GM19239 (cell line): ENCODE results near the gene KHK.

ENCODE experiments used
- DNase-seq: peaks from one replicate; pipeline ENCODE4 v3.0.0; 2011; ENCODE audit warnings: low spot score; ENCODE audit not compliant: insufficient read length
- FAIRE-seq: peaks from 2 replicates; lab custom pipeline; 2011; peaks lifted over from hg19 to GRCh38; lab: Jason Lieb, UNC

The KHK gene

DNA sequence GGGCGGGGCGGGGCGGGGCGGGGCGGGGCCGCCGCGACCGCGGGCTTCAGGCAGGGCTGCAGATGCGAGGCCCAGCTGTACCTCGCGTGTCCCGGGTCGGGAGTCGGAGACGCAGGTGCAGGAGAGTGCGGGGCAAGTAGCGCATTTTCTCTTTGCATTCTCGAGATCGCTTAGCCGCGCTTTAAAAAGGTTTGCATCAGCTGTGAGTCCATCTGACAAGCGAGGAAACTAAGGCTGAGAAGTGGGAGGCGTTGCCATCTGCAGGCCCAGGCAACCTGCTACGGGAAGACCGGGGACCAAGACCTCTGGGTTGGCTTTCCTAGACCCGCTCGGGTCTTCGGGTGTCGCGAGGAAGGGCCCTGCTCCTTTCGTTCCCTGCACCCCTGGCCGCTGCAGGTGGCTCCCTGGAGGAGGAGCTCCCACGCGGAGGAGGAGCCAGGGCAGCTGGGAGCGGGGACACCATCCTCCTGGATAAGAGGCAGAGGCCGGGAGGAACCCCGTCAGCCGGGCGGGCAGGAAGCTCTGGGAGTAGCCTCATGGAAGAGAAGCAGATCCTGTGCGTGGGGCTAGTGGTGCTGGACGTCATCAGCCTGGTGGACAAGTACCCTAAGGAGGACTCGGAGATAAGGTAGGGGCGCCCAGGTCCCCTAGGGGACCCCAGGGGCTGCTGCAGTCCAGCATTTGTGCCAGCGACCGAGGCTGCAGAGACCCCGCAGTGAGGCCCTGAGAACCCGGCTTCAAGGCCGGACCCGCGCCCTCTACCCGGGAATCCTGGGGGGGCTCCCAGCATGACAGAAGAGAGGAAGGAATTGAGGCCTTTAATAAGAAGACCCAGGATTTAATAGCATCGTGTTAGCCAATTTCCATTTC is at the start of gene KHK:
Gene KHK (plus strand): TSS at position 49 of the 870 bp plus-strand sequence. CDS start 488 bp downstream, at position 537.
- DNase-seq (no peak), FAIRE-seq (peak; percentile 88)

GRCh38 chr2:27038012-27038411 is 48.6 kb upstream of the KHK start:
- no peak for FAIRE-seq
- no peak for DNase-seq

GRCh38 chr2:27038631-27039339 is 47.8 kb upstream of the KHK start:
- no peak for DNase-seq
- FAIRE-seq: no peak

GRCh38 chr2:27039426-27039825 is 47.1 kb upstream of the KHK start:
- FAIRE-seq (no peak), DNase-seq (no peak)

DNA sequence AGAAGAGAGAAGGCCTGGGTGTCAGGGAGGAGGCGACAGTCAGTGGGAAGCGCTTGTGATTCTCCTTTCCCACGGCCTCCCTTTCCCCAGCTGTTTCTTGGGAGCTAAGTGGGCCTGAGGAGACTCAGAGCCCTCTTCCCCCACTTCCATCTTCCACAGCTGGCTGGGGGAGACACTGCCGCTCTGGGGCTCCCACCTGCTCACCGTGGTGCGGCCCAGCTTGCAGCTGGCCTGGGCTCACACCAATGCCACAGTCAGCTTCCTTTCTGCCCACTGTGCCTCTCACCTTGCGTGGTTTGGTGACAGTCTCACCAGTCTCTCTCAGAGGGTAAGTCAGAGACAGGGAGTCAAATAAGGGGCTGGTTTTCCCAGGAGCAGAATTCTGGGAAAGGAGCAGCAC is 46.7 kb upstream of the KHK start:
- no peak for FAIRE-seq
- no peak for DNase-seq

DNA sequence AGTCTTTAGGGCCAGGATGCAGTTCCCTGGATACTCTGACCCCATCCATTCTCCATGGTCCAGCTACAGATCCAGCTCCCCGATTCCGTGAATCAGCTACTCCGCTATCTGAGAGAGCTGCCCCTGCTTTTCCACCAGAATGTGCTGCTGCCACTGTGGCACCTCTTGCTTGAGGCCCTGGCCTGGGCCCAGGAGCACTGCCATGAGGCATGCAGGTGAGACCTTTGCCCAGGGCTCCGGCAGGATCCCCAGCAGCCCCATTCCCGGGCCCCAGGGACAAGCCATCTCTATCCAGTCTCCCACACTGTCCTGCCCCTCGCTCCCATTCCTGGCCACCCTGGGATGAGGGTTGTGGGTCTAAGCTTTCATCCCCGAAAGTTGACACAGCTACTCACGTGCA is 46.3 kb upstream of the KHK start:
- FAIRE-seq: no peak
- DNase-seq: no peak

GRCh38 chr2:27041752-27042151 is 44.8 kb upstream of the KHK start:
- no peak for DNase-seq
- no peak for FAIRE-seq

DNA sequence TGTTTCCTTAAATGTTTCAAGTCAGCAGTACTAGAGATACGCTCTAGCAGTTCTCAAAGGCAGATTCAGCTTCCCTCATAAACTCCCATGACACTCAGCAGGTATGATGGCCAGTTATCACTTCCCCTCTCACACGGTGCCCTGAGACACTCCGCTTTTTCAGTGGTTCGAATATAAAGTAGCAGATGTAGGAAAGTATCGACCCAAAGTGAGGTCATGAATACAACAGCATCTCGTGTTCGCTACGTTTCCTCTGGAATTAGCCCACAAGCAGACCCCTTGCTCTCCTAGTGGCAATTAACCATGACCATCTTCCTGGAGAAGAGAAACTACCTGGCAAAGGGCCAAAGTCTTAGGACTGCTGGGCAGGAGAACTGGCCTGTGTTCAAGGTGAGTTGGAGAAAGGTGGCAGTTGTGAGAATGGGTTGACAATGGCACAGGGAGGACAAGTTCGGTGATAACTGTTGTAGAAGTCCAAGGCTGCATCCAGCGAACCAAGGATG is 44.4 kb upstream of the KHK start:
- FAIRE-seq: peak; percentile 86
- DNase-seq: no peak

DNA sequence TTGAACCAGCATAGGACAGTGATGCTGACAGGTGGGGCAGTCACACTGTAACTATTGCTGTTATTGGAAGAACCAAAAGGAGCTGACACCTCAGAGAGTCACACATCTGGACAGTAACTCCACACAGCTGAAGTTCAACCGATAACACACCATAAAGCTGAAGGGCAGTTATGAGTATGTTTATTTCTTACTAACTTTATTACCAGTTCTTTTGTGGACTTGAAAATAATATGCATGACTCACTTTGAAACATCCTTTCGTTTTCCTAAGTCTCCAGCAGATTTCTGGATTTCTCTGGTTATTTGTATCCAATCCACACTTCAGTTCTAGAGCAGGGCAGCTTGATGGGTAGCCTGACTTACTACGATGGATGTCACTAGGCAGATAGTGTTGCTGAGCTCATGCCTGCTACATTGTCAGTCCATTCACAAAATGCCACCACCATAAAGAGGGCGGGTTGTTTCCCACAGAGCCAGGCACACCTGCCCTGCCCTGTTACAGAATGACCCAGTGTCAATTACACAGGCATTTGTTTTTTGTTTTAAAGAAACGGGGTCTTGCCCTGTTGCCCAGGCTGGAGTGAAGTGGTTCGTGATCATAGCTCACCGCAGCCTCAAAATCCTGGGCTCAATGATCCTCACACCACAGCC is 43.5 kb upstream of the KHK start:
- FAIRE-seq (no peak), DNase-seq (no peak)

- peak; percentile 62 for DNase-seq
- FAIRE-seq: no peak
Observed at GRCh38 chr2:27049422-27050280, 36.9 kb upstream of the KHK start.

- no peak for FAIRE-seq
- DNase-seq: peak; percentile 80
Observed at GRCh38 chr2:27050281-27050995, 36.1 kb upstream of the KHK start.

DNA sequence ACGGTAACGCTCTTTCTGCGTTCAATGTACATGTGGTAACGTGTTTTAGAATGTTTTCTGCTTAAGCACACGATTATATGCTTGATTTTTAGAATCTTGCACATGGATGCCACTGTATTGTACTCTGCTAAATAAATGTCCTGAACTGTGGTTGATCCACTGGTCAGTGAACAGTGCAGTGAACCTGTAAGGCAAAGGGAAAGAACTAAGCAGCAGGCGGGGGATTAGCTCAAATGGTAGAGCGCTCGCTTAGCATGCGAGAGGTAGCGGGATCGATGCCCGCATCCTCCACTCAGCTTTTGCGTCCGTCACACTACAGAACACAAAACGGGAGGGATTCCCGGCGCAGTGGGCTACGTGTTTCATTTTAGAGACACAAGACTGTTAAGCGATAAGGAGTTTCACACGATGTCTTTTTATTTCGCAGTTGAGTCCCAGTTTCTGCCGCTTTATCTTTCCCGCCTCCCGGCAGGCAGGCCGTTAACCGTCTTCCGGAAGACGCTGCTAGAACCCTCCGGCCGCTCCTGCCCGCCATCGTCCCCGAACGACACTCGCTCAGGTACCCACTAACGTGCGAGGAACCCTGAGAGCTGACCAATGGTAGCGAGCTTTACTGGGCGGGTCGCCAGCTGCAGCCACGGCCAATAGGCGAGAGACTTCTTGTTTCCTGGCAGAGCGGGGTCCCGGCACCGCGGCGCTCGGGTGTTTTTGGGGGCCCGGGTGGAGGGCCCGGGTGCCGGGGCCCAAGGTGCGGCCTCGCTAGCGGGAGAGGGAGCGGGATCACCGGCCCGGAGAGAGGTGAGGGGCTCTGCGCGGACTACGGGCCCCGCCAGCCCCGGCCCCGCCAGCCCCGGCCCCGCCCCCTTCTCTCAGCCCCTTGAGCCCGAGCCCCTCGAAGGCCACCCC is 35.3 kb upstream of the KHK start, which contains the start of gene AGBL5:
Gene AGBL5 (plus strand): TSS at position 673 of the 906 bp plus-strand sequence. CDS start 1,291 bp downstream, outside the sequence.
- FAIRE-seq (peak; percentile 96), DNase-seq (peak; percentile 98)

GRCh38 chr2:27051902-27052645 is 34.5 kb upstream of the KHK start:
- FAIRE-seq (no peak), DNase-seq (no peak)

- no peak for DNase-seq
- no peak for FAIRE-seq
Observed at GRCh38 chr2:27053321-27053720, 33.3 kb upstream of the KHK start.

DNA sequence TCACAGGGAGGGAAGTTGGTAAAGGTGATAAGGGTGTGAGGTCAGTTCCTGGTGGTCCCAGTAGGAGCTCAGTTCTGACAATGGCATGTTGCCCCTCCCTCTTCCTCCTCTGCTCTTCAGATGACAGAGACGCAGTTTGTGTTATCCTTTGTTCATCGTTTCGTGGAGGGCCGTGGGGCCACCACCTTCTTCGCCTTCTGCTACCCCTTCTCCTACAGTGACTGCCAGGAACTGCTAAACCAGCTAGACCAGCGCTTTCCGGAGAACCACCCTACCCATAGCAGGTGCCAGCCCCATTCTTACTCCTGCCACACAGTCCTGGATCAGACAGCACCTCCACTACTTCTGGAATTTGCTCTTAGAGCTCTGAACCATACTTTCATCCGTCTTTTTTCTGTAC is 32.8 kb upstream of the KHK start:
- DNase-seq (no peak), FAIRE-seq (no peak)

GRCh38 chr2:27054721-27055120 is 31.9 kb upstream of the KHK start:
- DNase-seq: no peak
- no peak for FAIRE-seq

DNA sequence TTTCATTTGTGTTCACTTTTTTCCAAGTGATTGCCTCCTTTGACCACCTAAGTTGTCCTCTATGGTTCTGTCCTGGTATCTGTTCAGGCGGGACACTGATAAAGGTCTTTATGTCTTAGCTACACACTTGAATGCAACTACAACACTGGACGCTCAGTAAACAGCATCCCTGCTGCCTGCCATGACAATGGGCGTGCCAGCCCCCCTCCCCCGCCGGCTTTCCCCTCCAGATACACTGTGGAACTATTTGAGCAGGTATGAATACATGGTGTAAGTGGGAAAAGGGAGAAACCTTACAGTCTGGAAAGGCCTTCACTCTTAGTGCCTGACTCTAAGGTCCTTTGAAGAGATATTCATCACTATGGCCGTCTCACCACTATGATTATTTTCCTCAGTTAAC is 29.4 kb upstream of the KHK start:
- FAIRE-seq (no peak), DNase-seq (no peak)
